Mucosa of stomach (tissue), 1 donor: ENCODE data around the gene ETV3L.

Experiments used
- H3K27me3 ChIP-seq: one replicate; pipeline ENCODE4 v1.7.0; 2013; ENCODE audit warnings: mild to moderate bottlenecking, low read length; ENCODE audit not compliant: control insufficient read depth, insufficient read depth
- H3K36me3 ChIP-seq: one replicate; pipeline ENCODE4 v1.7.0; 2013; ENCODE audit warnings: low read length; ENCODE audit not compliant: control insufficient read depth, insufficient read depth
- H3K4me1 ChIP-seq: one replicate; pipeline ENCODE4 v1.7.0; 2013; ENCODE audit warnings: mild to moderate bottlenecking, low read length; ENCODE audit not compliant: control insufficient read depth, insufficient read depth
- H3K4me3 ChIP-seq: one replicate; pipeline ENCODE4 v1.7.0; 2013; ENCODE audit warnings: low read length
- H3K9ac ChIP-seq: one replicate; pipeline ENCODE4 v1.7.0; 2013; ENCODE audit warnings: mild to moderate bottlenecking, low read length, moderate library complexity
- H3K9me3 ChIP-seq: one replicate; pipeline ENCODE4 v1.7.0; 2013; ENCODE audit warnings: mild to moderate bottlenecking, low read length, moderate library complexity; ENCODE audit not compliant: control insufficient read depth
- donor health status: Pancreatic carcinoma.

ETV3L gene

GRCh38 chr1:157045250-157046218 is 54.1 kb downstream of the ETV3L start, which contains the start of gene ARHGEF11:
TSS of gene ARHGEF11 (minus strand) at chr1:157045742. CDS start at chr1:157044330, 1,412 bp downstream.
- Histone ChIP-seq H3K4me3 (peak within 1 kb of the TSS; percentile 51), H3K4me1 (peaks cover 23% of the 10 kb centered on the region), H3K36me3 (no peaks in the 10 kb centered on the region), H3K9ac (peak within 1 kb of the TSS; percentile 88), H3K9me3 (no peaks in the 10 kb centered on the region), H3K27me3 (no peaks in the 10 kb centered on the region)

GRCh38 chr1:157044326-157044725 is 55.3 kb downstream of the ETV3L start:
- Histone ChIP-seq H3K4me3 (peak overlapping the region; percentile 33), H3K27me3 (no peaks in the 10 kb centered on the region), H3K36me3 (no peaks in the 10 kb centered on the region), H3K4me1 (peaks cover 23% of the 10 kb centered on the region), H3K9ac (peak overlapping the region; percentile 88), H3K9me3 (no peaks in the 10 kb centered on the region)

GRCh38 chr1:157043685-157044084 is 55.9 kb downstream of the ETV3L start:
- no peaks in the 10 kb centered on the region for H3K27me3 ChIP-seq
- H3K9me3 ChIP-seq = no peaks in the 10 kb centered on the region
- H3K9ac ChIP-seq = peak overlapping the region; percentile 88
- peak overlapping the region; percentile 33 for H3K4me3 ChIP-seq
- H3K4me1 ChIP-seq = peaks cover 23% of the 10 kb centered on the region
- no peaks in the 10 kb centered on the region for H3K36me3 ChIP-seq

- H3K9ac ChIP-seq = no peak overlapping the region
- no peaks in the 10 kb centered on the region for H3K9me3 ChIP-seq
- H3K27me3 ChIP-seq = no peaks in the 10 kb centered on the region
- H3K4me3 ChIP-seq = no peak overlapping the region
- H3K36me3 ChIP-seq = no peaks in the 10 kb centered on the region
- H3K4me1 ChIP-seq = peaks cover 23% of the 10 kb centered on the region
Measured at GRCh38 chr1:157042846-157043245, 56.8 kb downstream of the ETV3L start.
